Activated CD4-positive, alpha-beta T cell treated with anti-CD3 and anti-CD28 coated beads, Interleukin-2, Interleukin-4, amounts not matched to agents 100 ng/mL and 50 ng/mL, durations not matched to agents 16 hours and 8 hours (primary cell): ENCODE results near the gene NTSR1.

ENCODE experiments used
- DNase-seq: peaks from one replicate; pipeline ENCODE4 v3.0.0-alpha.2; 2020; ENCODE audit warnings: low spot score

NTSR1 gene

DNA sequence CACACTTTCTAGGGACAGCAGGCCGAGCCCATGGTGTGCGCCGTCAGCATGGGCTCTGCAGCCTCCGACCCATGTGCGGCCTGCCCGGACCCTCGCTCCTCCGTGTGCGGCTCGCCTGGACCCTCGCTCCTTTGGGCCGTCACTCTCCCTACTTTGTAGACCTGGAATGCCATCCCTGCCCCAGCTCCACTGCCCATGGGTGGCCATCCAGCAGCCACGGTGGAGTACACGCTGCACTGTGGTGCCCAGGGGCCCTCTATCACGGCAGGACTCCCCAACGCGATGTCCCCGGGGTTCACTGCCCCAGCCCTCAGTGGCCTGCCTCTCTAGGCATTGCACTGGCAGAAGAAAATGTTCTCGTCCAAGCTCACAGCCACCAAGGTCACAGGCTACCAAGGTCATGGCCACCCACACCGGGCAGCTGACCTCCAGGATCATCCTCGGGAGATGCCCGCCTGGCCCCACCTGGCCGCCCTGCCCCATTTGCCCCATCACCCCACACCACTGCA, 63.5 kb downstream of the NTSR1 start:
- no peak for DNase-seq

DNA sequence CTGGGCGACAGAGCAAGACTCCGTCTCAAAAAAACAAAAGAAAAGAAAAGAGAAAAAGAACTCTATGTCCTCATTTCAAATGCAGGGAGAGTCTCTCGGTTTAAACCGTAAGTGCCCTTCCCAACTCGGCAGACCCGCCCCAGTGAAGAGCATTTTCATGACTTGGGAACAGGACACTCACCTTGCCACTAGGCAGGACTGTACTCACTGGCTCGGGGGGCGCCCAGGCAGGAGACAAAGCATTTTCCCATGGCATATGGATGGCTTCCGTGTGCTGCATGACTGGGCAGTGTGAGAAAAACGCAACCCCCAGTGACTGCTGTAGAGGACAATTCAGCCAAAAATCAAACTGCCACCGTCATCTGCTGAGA, 64.0 kb downstream of the NTSR1 start:
- no peak for DNase-seq

DNA sequence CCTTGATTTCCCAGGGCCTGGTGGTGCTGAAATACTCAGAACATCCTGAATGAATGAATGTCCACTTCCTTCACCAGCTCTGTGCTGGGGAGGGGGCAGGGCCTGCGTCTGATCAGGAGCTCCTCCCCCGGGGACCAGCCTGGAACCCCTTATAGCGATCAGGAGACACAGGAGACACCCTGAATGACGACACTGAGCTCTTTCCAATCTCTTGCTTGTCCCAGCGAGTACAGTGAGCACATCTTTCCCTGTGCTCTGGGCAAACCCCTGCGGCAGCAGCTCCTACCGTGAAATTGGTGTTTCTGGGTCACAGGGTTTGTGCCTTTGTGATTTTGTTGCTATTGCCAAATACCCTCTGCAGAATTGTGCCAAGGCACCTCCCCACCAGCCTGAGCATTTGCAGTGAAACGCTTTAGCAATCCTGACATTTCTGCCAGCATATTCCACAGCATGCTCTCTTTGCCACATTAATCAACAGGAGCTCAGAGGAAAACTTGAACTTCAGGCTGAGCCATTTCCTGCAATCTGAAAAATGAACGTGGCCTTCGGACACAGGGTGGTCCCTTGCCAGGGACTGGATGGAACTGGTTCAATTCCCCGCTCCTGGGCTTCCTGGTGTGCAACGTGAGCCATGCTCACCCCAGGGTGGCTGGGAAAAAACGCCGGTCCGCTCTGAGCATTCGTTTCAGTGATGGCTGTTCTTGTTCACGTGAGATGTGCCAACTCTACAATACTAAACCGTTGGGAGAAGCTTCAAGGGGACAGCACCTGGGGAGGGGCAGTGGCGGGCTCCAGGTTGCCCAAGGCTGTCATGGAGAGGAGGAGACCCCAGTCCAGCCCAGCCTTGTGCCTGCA, 64.6 kb downstream of the NTSR1 start:
- DNase-seq: no peak

DNA sequence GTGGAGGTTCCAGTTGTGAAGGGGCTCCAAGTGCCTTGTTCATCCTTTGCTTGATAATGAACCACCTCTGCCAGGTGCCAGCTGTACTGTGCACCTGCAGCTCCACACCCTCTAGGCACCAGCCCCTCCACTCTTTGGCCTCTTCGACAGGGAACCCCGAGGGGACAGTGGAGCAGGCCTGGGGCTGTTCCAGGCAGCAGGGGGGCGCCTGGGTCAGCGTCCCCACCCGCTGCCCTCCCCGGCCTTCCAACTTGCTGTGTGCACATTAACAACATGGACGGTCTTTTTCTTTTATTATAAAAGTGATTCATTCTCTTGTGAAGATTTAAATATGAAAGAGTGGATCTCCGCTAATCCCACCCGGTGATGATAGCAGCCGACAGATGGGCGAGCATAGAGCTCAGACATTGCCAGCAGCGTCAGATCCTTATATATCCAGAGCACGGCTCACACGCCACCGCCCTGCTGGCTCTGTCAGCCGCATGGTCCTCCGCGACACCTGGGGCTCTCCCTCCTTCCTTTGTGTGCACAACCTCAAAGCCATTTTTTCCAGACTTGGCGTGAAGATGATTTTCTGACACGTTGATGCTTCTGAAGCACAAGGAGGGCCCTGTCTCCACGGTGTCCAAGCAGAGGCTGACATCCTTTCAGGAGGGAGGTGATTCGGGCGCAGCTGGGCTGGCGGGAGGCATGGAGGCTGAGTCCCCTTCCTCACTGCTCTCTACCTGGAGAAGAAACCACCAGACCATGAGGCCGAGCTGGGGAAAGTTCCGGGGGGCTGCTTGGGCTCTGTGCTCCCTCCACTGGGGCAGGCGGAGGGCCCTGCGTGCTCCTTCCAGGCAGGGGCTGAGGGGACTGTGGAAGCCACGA, 65.4 kb downstream of the NTSR1 start:
- DNase-seq: no peak

DNA sequence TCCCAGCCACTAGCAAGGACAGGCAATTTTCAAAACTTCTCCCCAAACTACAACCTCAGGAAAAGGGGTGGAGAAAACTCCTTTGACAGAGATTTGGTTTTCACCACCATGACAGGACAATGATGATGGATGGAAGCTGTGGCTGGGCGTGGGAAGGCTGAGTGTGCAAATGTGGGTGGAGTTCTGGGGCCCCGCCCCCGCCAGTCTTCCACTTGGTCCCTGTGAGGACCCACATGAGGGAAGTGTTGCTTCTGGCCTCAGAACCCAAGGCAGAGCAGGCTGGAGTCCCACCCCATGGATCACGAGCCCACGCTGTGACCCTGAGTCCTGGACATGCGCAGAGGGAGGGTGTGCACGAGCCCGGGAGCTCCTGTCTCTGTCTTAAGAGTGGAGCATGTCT, 66.1 kb downstream of the NTSR1 start:
- DNase-seq: no peak

DNA sequence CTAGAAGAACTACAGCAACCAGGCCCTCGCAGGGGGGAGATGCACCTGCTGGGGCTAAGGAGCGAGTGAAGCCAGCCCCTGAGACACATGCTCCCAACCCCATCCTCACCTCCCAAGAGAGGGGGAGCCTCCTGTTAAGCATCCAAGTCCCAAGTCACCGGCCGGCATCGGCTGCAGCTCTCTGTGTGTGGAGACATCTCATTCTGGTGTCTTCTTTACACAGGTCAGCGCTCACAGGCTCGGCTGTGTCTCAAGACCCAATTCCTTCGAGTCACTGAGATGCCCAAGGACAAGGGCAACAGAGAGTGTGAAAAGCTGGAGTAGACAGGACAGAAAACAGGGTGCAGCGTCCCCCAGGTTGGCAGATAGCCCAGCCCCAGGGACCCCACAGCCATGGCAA, 66.6 kb downstream of the NTSR1 start:
- no peak for DNase-seq

DNA sequence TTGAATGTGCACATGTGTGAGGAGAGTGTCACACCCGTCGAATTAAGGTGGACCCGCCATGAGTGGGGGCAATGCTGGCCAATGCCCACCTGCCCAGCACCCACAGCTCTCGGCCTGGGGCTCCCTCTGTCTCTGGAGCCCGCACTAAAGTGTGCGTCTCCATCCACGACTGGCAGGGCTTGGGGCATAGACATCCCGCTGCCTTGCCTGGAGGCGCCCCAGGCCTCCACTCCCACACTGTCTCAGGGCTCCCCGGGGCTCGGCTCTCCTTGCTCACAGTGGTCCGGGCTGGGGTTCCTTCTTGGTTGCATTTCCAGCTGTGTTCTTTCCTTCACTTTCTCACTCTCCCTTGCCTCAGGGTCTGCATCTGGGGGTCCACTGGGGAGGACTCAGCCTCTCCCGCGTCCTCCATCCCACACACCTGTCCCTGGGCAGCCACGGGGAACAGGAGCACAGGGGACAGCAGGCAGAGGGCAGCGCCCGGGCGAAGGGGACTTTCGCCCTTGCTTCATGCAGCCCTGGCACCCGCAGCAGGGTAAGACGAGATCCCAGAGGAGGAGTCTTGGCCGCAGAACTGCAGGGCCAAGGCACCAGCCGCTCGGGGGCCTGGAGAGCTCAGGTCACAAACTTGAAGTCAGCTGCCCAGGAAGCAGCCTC, 67.5 kb downstream of the NTSR1 start:
- no peak for DNase-seq

DNA sequence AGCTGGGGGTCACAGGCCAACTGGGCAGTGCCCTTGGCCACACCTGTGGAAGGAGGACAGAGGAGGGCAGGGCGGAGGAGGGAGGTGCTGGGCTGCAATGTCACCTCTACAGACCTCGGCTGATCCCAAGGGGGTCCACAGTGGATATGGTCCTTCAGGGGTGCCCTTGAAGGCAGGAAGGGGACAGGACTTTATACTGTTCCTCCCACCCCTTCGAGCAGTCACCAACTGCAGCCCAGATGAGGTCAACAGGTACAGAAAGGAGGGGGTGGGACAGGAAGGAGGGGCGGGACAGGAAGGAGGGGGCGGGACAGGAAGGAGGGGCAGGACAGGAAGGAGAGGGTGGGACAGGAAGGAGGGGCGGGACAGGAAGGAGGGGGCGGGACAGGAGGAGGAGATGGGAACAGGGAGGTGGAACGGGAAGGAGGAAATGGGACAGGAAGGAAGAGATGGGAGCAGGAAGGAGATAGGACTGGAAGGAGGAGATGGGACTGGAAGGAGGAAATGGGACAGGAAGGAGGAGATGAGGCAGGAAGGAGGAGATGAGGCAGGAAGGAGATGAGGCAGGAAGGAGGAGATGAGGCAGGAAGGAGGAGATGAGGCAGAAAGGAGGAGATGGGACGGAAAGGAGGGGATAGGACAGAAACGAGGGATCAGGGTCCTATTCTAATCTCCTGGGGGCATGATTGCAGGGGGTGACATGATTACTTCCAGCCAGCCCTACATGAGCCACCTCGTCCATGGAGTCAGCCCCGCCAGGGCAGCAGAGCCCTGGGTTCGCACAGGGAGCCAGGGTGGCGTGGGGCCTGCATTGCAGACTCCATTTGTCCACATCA, 68.3 kb downstream of the NTSR1 start:
- DNase-seq: peak; percentile 77

DNA sequence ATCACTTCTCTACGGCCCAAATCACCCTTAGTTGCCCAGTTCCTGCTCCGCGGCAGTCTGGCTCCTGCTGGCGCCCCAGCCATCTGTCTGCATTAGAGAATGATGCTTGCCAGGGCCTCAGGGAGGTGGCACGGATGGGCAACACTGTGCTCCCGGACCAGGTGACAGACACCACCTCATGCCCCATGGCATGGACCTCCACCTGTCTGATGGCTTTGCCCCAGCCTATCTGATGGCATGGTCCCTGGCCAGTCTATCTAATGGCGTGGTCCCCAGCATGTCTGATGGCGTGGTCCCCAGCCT, 68.8 kb downstream of the NTSR1 start:
- DNase-seq: no peak

DNA sequence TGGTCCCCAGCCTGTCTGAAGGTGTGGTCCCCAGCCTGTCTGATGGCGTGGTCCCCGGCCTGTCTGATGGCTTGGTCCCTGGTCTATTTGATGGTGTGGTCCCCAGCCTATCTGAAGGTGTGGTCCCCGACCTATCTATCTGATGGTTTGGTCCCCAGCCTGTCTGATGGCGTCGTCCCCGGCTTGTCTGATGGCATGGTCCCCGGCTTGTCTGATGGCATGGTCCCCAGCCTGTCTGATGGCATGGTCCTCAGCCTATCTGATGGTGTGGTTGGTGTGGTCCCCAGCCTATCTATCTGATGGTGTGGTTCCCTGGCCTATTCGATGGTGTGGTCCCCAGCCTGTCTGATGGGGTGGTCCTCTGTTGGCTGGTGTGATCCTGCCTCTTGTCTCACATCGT, 69.4 kb downstream of the NTSR1 start:
- no peak for DNase-seq

DNA sequence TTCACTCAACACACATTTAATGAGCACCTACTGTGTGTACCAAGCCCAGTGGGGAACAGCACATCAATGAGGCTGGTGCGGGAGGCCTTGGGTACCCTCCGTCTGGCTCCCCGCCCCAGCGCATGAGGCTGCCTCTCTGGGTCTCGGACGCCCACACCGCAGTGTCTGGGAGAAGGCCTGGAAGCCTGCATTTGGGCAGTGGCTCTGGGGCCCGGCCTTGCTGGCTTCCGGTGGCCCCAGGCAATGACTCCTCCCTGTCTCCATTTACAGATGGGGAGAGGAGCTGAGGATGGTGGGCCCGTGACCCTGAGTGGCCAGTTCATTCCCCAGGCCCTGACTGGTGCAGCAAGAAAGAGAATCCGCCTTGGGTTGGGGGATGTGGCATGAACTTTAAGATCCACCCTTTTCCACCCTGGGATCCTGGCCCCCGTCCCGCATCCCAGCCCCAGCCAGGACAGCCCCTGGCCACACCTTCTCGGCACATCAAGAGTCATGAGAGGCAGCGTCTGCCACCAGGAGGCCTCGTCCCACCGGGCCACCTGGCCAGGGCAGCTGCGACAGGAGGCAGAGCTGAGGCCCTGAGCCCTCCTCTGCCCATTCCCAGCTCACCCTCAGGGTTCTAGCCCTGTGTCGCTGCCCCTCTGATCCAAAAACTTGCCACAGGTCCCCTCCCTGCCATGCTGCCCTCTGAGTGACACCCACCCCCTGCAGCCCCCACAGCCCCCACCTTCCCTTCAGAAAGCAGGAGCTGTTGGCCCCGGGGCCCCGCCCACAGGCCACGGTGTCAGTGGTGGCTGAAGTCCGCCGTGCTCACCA, 70.2 kb downstream of the NTSR1 start:
- DNase-seq: no peak

DNA sequence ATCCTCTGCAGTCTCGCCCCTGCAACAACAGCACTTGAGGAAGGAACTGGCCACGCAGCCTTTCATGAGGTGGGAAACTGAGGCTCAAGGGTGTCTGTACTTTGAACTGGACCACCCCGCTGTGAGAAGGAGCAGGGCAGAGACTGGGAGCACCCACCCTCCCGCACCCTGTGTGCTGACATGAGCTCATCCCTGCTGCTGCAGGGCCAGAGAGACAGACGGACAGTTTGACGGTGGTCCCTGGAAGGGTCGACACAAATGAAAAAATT, 70.7 kb downstream of the NTSR1 start:
- DNase-seq: no peak

DNA sequence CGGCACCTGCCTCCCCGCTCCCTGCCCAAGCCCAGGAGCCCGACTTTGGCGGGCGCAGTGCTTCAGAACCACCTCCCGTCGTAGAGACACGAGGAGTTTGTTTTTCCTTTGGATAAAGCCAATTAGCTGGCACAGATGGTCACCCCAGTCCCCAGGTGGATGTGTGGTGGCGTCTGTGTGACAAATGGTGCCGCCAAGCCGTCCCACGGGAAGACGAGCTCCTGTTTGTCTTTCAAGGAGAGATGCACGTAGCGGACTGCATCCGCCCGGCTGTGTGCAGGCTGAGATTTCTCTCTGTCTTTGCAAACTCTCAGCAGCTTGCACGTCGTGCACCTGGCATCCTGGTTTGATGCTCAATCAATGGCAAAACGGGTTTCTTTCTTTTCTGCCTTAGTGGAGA, 71.6 kb downstream of the NTSR1 start:
- DNase-seq: no peak

DNA sequence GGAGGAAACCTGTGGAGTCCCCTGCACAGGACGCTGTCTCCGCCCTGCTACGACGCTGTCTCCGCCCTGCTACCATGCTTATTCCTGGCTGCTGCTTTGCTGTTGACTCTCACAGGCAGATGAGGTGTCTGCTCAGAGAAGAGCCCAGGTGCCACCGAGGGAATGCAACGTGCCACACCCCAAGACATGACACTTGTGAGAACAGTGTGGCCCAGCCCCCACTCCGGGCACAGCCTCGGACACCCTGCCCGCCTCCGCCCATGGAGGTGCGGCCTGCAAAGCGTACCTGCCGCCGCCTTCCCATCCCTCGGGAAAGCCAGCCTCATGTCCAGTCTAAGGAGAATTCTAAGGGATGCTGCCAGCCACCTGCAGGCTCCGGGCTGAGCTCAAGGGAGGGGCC, 72.1 kb downstream of the NTSR1 start:
- DNase-seq: no peak

DNA sequence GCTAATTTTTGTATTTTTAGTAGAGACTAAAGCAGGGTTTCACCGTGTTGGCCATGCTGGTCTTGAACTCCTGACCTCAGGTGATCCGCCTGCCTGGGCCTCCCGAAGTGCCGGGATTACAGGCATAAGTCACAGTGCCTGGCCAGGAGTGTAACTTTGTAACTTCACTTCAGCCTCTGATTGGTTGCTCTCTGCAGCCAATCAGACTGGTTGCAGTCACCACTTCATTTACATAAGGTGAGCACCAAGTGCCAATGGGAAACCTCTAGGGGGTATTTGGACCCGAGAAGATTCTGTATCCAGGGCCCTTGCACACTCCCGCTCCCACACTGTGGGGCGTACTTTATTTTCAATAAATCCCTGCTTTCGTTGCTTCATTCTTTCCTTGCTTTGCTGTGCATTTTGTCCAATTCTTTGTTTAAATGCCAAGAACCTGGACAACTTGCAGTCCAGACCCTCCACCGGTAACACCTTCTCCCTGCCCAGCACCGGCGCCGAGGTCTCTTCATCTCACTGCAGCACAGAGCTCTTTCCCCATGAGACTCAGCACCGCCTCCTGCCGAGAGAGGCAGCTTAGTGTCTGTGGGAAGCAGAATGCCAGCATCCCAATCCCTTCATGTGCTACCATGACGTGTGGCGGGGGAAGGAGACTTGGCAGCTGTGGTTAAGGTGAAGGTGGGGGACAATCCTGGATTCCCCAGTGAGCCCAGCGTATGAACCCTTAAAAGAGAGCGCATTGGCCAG, 73.7 kb downstream of the NTSR1 start:
- no peak for DNase-seq

DNA sequence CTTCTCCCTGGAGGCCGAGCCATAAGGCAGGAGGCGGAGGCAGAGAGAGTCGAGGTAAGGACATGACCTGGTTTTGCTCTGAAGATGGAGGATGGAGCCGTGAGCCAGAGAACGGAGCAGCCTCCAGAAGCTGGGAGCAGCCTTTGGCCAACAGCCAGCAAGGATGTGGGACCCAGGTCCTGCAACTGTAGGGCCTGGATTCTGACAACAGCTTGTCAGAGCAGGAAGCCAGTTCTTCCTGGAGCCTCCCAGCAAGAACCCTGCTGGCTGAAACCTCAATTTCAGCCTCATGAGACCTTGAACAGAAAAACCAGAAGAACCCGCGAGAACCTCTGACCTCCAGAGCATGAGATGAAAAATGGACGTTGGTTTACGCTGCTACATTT, 74.2 kb downstream of the NTSR1 start:
- no peak for DNase-seq

DNA sequence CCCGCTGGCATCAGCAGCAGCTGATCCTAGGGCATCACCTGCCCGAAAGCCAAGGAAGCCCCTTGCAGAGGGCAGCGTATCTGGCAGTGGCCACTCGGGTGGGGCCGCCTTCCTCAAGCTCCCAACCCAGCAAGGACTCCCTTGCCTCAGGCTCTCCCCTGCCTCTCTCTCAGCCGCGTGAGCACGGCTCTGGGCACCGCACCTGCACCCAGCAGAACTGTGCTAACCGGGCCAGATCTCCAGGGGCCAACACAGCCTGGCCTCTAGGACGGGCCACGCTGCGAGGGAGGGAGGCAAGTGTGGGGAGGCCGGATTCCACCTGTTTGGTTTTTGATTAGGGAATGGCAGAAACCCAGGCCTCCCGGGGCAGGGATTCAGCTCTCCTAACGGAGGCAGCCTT, 75.9 kb downstream of the NTSR1 start:
- DNase-seq: no peak

DNA sequence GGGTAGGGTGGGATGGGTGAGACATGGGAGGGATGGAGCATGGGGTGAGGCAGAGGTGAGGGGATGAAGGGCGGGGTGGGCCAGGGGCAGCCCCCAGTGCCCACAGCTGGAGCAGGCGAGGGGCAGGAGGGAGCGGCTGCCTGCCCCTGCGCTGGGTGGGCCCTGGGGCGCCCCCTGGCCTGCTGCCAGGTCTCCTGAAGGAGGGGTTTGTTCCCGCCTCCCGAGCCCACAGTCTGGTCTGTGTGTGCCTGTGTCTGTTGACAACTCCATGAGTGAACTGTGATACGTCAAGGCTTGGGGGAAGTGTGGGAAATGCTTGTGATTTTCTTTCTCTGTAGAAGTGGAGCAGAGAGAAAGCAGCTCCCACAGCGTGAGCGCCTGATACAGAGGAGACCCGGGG, 76.8 kb downstream of the NTSR1 start:
- no peak for DNase-seq

DNA sequence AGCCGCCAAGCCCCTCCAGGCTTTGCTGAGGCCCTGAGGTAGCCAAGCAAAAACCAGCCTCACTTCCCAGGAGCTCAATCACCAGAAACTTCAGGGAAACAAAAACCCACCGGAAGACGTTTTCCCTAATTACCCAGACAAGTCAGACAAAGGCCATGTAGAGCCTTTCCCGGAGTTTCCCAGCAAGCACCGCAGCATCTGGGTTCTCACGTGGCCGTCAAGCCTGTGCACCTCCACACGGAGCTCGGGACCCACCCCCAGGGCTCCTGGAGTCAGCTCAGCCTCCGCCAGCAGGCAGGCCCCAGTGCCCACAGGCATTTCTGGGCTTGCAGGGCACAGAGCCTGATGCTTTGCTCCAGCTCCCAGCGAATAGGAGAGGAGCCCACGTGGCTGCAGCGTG, 77.5 kb downstream of the NTSR1 start:
- DNase-seq: no peak

DNA sequence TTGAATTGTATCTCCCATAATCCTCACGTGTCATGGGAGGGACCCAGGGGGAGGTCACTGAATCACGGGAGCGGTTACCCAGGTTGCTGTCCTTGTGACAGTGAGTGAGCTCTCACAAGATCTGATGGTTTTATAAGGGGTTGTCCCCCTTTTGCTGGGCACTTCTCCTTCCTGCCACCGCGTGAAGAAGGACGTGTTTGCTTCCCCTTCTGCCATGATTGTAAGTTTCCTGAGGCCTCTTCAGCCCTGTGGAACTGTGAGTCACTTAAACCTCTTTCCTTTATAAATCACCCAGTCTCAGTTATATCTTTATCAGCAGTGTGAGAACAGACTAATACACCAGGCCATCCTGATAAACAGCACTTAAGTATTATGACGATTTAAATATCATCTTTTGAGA, 78.7 kb downstream of the NTSR1 start:
- DNase-seq: no peak

DNA sequence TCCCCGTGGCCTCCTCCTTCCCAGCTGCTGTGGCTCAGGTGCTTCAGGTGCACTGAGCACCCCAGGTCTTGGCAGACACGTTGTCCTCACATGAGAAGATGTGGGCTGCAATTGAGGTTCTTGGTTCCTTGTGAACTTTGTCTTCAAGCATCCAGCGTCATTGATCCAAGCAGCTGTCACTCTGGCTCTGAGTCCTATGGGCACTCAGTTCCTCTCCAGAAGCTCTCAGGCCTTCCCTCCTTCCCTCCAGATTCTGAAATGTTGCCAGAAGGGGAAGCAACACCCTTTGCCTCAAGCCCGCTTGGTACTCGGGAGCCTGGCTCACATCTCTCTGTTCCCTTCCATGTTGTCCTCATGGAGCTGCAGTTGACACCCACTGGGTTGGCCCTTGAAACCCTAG, 79.2 kb downstream of the NTSR1 start:
- no peak for DNase-seq
